ENCODE results near the gene INTS7. TPM values are rescaled to one million over a fixed set of nuclear protein-coding genes. Genes with fewer than 3 reads are reported as not detected.

The INTS7 gene
- total RNA-seq, 1 experiment from 2014 or later = 45.0 TPM

GRCh38 chr1:211921579-211922095, 113.7 kb downstream of the INTS7 start:
- DNase-seq (ENCODE audit: low spot score) = no peak
- Histone ChIP-seq H3K9me3 (ENCODE audit: low read depth, low read length, poor library complexity, severe bottlenecking) (no peaks in the 10 kb centered on the region), H3K4me1 (ENCODE audit: insufficient read depth, low read length, poor library complexity, severe bottlenecking) (no peaks in the 10 kb centered on the region), H3K27me3 (replicated peaks; ENCODE audit: insufficient read depth, low read depth, low read length, poor library complexity) (no peaks in the 10 kb centered on the region), H3K4me3 (ENCODE audit: low read depth, low read length, poor library complexity, severe bottlenecking) (no peak overlapping the region), H3K36me3 (ENCODE audit: insufficient read depth, low read length, poor library complexity, severe bottlenecking) (no peaks in the 10 kb centered on the region), H3K27ac (ENCODE audit: low read depth, low read length, poor library complexity, severe bottlenecking) (no peak overlapping the region)
- ChIA-PET POLR2A (ENCODE audit: low non-redundant PET) (no interaction called here), CTCF (no interaction called here)
- TF ChIP-seq CTCF (conservative IDR thresholded peaks at IDR 0.05; ENCODE audit: low read depth, low read length) (no peak), EZH2 (IDR thresholded peaks at IDR 0.05; ENCODE audit: borderline replicate concordance, low read depth, low read length, poor library complexity, severe bottlenecking) (no peak)
- intact Hi-C loops (cut with micrococcal nuclease; ENCODE audit: unreplicated experiment) = no loop called here
- no TSS peak for BruUV-seq (replicated peaks)

- H3K27ac ChIP-seq (ENCODE audit: low read depth, low read length, poor library complexity, severe bottlenecking) = no peak overlapping the region
- TF ChIP-seq EZH2 (IDR thresholded peaks at IDR 0.05; ENCODE audit: borderline replicate concordance, low read depth, low read length, poor library complexity, severe bottlenecking) = no peak
- no peak for TF ChIP-seq CTCF (conservative IDR thresholded peaks at IDR 0.05; ENCODE audit: low read depth, low read length)
- DNase-seq (ENCODE audit: low spot score) = no peak
- no peaks in the 10 kb centered on the region for H3K27me3 ChIP-seq (replicated peaks; ENCODE audit: insufficient read depth, low read depth, low read length, poor library complexity)
- intact Hi-C loops (cut with micrococcal nuclease; ENCODE audit: unreplicated experiment) = no loop called here
- H3K4me3 ChIP-seq (ENCODE audit: low read depth, low read length, poor library complexity, severe bottlenecking) = no peak overlapping the region
- no TSS peak for BruUV-seq (replicated peaks)
- H3K4me1 ChIP-seq (ENCODE audit: insufficient read depth, low read length, poor library complexity, severe bottlenecking) = no peaks in the 10 kb centered on the region
- H3K9me3 ChIP-seq (ENCODE audit: low read depth, low read length, poor library complexity, severe bottlenecking) = no peaks in the 10 kb centered on the region
- CTCF ChIA-PET = interaction anchor here (0.6 kb wide), 1 partner anchor 83 kb away, joined by 6 read pairs; no protein-coding TSS in a partner anchor
- H3K36me3 ChIP-seq (ENCODE audit: insufficient read depth, low read length, poor library complexity, severe bottlenecking) = no peaks in the 10 kb centered on the region
- POLR2A ChIA-PET (ENCODE audit: low non-redundant PET) = interaction anchor here (1.0 kb wide), 1 partner anchor 10 kb away, joined by 3 read pairs; no protein-coding TSS in a partner anchor
Observed at GRCh38 chr1:211920602-211921226, 114.6 kb downstream of the INTS7 start.

GRCh38 chr1:211920141-211920572, 115.2 kb downstream of the INTS7 start:
- ChIA-PET POLR2A (ENCODE audit: low non-redundant PET) (interaction anchor here (0.7 to 1.0 kb wide), 2 partner anchors 9 to 16 kb away, joined by 3 to 4 read pairs; no protein-coding TSS in a partner anchor), CTCF (no interaction called here)
- Histone ChIP-seq H3K9me3 (ENCODE audit: low read depth, low read length, poor library complexity, severe bottlenecking) (no peaks in the 10 kb centered on the region), H3K4me1 (ENCODE audit: insufficient read depth, low read length, poor library complexity, severe bottlenecking) (no peaks in the 10 kb centered on the region), H3K27ac (ENCODE audit: low read depth, low read length, poor library complexity, severe bottlenecking) (no peak overlapping the region), H3K36me3 (ENCODE audit: insufficient read depth, low read length, poor library complexity, severe bottlenecking) (no peaks in the 10 kb centered on the region), H3K27me3 (replicated peaks; ENCODE audit: insufficient read depth, low read depth, low read length, poor library complexity) (no peaks in the 10 kb centered on the region), H3K4me3 (ENCODE audit: low read depth, low read length, poor library complexity, severe bottlenecking) (no peak overlapping the region)
- BruUV-seq (replicated peaks) = no TSS peak
- intact Hi-C loops (cut with micrococcal nuclease; ENCODE audit: unreplicated experiment) = no loop called here
- no peak for DNase-seq (ENCODE audit: low spot score)
- TF ChIP-seq EZH2 (IDR thresholded peaks at IDR 0.05; ENCODE audit: borderline replicate concordance, low read depth, low read length, poor library complexity, severe bottlenecking) (no peak), CTCF (conservative IDR thresholded peaks at IDR 0.05; ENCODE audit: low read depth, low read length) (no peak)

Data from A673 (cell line).